Uterus (tissue), 2 donors: Measurements from ENCODE around the gene CCDC107.

Source experiments
- CTCF ChIP-seq, 4 experiments: fragments of 200-600 bp in 2 of 4; fragments of 450-650 bp in 2 of 4; sonication (generic) in 2 of 4; IDR thresholded peaks; one replicate each; pipeline ENCODE4 v1.5.1; 2016 to 2019; ENCODE audit warnings: antibody characterized with exemption in 4 of 4, mild to moderate bottlenecking in 2 of 4, moderate library complexity in 1 of 4
- POLR2A ChIP-seq, 2 donors: fragments of 450-650 bp; IDR thresholded peaks; one replicate each; pipeline ENCODE4 v1.6.1; 2016; ENCODE audit warnings: antibody characterized with exemption in 2 of 2, mild to moderate bottlenecking in 1 of 2, moderate library complexity in 1 of 2

- TF ChIP-seq CTCF (IDR thresholded peaks at IDR 0.05) (no peak), POLR2A (IDR thresholded peaks at IDR 0.05) (no peak)
Measured at GRCh38 chr9:35661756-35662350, 3.8 kb downstream of the CCDC107 start.
